ENCODE measurements around the gene SLC12A6. TPM values are rescaled to one million over a fixed set of nuclear protein-coding genes. Genes with fewer than 3 reads are reported as not detected.
"Not testable (repeated sequence)": the region's sequence is repeated elsewhere in the genome, so short reads cannot be mapped to it uniquely, and the experiment has no call there.

Gene SLC12A6
- total RNA-seq, 2 experiments from 2014 or later, result 22.7 to 23.0 TPM

GRCh38 chr15:34360298-34360697, 22.7 kb upstream of the SLC12A6 start:
- CTCF ChIA-PET, result interaction anchor here (1.1 to 1.3 kb wide), 2 partner anchors 14 to 17 kb away, joined by 3 read pairs; partner anchors contain the start of genes NOP10 and NUTM1
- POLR2A ChIA-PET, result no interaction called here

GRCh38 chr15:34359416-34359815, 21.8 kb upstream of the SLC12A6 start:
- POLR2A ChIA-PET, result no interaction called here

GRCh38 chr15:34358948-34359347, 21.4 kb upstream of the SLC12A6 start:
- ChIA-PET POLR2A (no interaction called here), CTCF (interaction anchor here (1.5 kb wide), 2 partner anchors 9 to 15 kb away, joined by 3 to 9 read pairs; partner anchors contain the start of gene LPCAT4)

More at GRCh38 chr15:34359416-34359815, 21.8 kb upstream of the SLC12A6 start:
- CTCF ChIA-PET, result no interaction called here

GRCh38 chr15:34358367-34358766, 20.8 kb upstream of the SLC12A6 start:
- ChIA-PET POLR2A (interaction anchor here (0.7 kb wide), 1 partner anchor 128 kb away, joined by 3 read pairs; no protein-coding TSS in a partner anchor), CTCF (interaction anchor here (0.6 to 1.5 kb wide), 4 partner anchors 8 to 148 kb away, joined by 3 to 9 read pairs (median 3); partner anchors contain the start of genes KATNBL1 and LPCAT4)

- ChIA-PET POLR2A (no interaction called here), CTCF (interaction anchor here (0.6 to 1.5 kb wide), 4 partner anchors 9 to 80 kb away, joined by 3 to 9 read pairs (median 3); partner anchors contain the start of gene LPCAT4)
Measured at GRCh38 chr15:34357653-34358052, 20.1 kb upstream of the SLC12A6 start.

- POLR2A ChIA-PET, result no interaction called here
- CTCF ChIA-PET, result interaction anchor here (1.5 to 2.2 kb wide), 2 partner anchors 12 kb away, joined by 3 to 7 read pairs; partner anchors contain the start of genes LPCAT4, NOP10 and NUTM1
Measured at GRCh38 chr15:34355241-34355640, 17.7 kb upstream of the SLC12A6 start.

- POLR2A ChIA-PET, result no interaction called here
- CTCF ChIA-PET, result interaction anchor here (0.9 kb wide), 1 partner anchor 13 kb away, joined by 5 read pairs; no protein-coding TSS in a partner anchor
Measured at GRCh38 chr15:34354286-34354685, 16.7 kb upstream of the SLC12A6 start.

GRCh38 chr15:34353627-34354026, 16.0 kb upstream of the SLC12A6 start:
- ChIA-PET CTCF (no interaction called here), POLR2A (no interaction called here)

GRCh38 chr15:34352996-34353395, 15.4 kb upstream of the SLC12A6 start:
- POLR2A ChIA-PET, CTCF ChIA-PET: not testable (repeated sequence)

GRCh38 chr15:34349769-34350168, 12.2 kb upstream of the SLC12A6 start:
- ChIA-PET POLR2A (no interaction called here), CTCF (no interaction called here)

GRCh38 chr15:34348735-34349300, 11.2 kb upstream of the SLC12A6 start:
- POLR2A ChIA-PET, result no interaction called here

GRCh38 chr15:34347951-34348638, 10.5 kb upstream of the SLC12A6 start:
- ChIA-PET POLR2A (no interaction called here), CTCF (no interaction called here)

More at GRCh38 chr15:34348735-34349300, 11.2 kb upstream of the SLC12A6 start:
- CTCF ChIA-PET, result no interaction called here

GRCh38 chr15:34342737-34343575, 5.4 kb upstream of the SLC12A6 start, which contains the start of the genes NOP10 and NUTM1:
NOP10 (minus strand) TSS chr15:34343136; CDS start chr15:34343073, 63 bp downstream.
NUTM1 (plus strand) TSS chr15:34343315; CDS start chr15:34343697, 382 bp downstream.
- POLR2A ChIA-PET, result interaction anchor here (0.6 to 1.5 kb wide), 3 partner anchors 9 to 503 kb away, joined by 4 read pairs; no protein-coding TSS in a partner anchor
- CTCF ChIA-PET, result interaction anchor here (1.0 to 2.4 kb wide), 5 partner anchors 9 to 133 kb away, joined by 3 to 23 read pairs (median 3); partner anchors contain the start of genes KATNBL1 and LPCAT4

- POLR2A ChIA-PET, result interaction anchor here (0.6 to 1.5 kb wide), 3 partner anchors 8 to 503 kb away, joined by 4 read pairs; no protein-coding TSS in a partner anchor
- CTCF ChIA-PET, result interaction anchor here (1.0 to 2.4 kb wide), 4 partner anchors 8 to 132 kb away, joined by 3 to 23 read pairs (median 5); partner anchors contain the start of genes KATNBL1 and LPCAT4
Measured at GRCh38 chr15:34342213-34342736, 4.7 kb upstream of the SLC12A6 start.

- POLR2A ChIA-PET, result no interaction called here
- CTCF ChIA-PET, result no interaction called here
Measured at GRCh38 chr15:34341381-34342212, 4.0 kb upstream of the SLC12A6 start.

GRCh38 chr15:34339946-34340345, 2.4 kb upstream of the SLC12A6 start:
- ChIA-PET POLR2A (interaction anchor here (3.0 kb wide), 1 partner anchor 28 kb away, joined by 15 read pairs; the partner anchor contains the start of gene LPCAT4), CTCF (interaction anchor here (1.4 kb wide), 1 partner anchor 28 kb away, joined by 5 read pairs; the partner anchor contains the start of gene LPCAT4)

- CTCF ChIA-PET, result interaction anchor here (1.2 to 2.3 kb wide), 4 partner anchors 11 to 97 kb away, joined by 3 to 5 read pairs (median 4); partner anchors contain the start of gene LPCAT4
- POLR2A ChIA-PET, result interaction anchor here (0.9 to 3.0 kb wide), 2 partner anchors 9 to 29 kb away, joined by 3 to 15 read pairs; partner anchors contain the start of gene LPCAT4
Measured at GRCh38 chr15:34338347-34338746, 766 bp upstream of the SLC12A6 start.

All from activated CD8-positive, alpha-beta memory T cell treated with anti-CD3 and anti-CD28 coated beads for 36 hours (primary cell).